ENCODE data around the gene BICRA. TPM values are rescaled to one million over a fixed set of nuclear protein-coding genes. Genes with fewer than 3 reads are reported as not detected.
"Not testable (repeated sequence)": the region's sequence is repeated elsewhere in the genome, so short reads cannot be mapped to it uniquely, and the experiment has no call there.

Gene BICRA
- total RNA-seq, 1 experiment from 2014 or later, result 24.4 TPM

DNA sequence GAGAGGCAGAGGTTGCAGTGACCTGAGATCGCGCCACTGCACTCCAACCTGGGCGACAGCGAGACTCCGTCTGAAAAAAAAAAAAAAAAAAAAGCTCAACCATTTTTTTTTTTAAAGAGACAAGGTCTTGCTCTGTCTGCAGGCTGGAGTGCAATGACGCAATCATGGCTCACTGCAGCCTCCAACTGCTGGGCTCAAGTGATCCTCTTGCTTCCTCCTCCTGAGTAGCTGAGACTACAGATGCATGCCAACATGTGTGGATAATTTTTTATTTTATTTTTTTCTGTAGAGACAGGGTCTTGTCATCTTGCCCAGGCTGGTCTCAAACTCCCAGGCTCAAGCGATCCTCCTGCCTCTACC lies 114.6 kb downstream of the BICRA start:
- intact Hi-C loops (cut with micrococcal nuclease; ENCODE audit: unreplicated experiment), result no loop called here
- TF ChIP-seq, protein P1, sequence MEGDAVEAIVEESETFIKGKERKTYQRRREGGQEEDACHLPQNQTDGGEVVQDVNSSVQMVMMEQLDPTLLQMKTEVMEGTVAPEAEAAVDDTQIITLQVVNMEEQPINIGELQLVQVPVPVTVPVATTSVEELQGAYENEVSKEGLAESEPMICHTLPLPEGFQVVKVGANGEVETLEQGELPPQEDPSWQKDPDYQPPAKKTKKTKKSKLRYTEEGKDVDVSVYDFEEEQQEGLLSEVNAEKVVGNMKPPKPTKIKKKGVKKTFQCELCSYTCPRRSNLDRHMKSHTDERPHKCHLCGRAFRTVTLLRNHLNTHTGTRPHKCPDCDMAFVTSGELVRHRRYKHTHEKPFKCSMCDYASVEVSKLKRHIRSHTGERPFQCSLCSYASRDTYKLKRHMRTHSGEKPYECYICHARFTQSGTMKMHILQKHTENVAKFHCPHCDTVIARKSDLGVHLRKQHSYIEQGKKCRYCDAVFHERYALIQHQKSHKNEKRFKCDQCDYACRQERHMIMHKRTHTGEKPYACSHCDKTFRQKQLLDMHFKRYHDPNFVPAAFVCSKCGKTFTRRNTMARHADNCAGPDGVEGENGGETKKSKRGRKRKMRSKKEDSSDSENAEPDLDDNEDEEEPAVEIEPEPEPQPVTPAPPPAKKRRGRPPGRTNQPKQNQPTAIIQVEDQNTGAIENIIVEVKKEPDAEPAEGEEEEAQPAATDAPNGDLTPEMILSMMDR (IDR thresholded peaks at IDR 0.05; ENCODE audit: unreplicated experiment), result no peak
- no peaks in the 10 kb centered on the region for H3K9me3 Mint-ChIP-seq (ENCODE audit: low read depth, unreplicated experiment)
- no peaks in the 10 kb centered on the region for H3K27me3 Mint-ChIP-seq (ENCODE audit: unreplicated experiment)
- CTCF ChIA-PET, result interaction anchor here (0.6 to 1.0 kb wide), 2 partner anchors 10 to 12 kb away, joined by 4 to 9 read pairs; partner anchors contain the start of gene EHD2
- BruUV-seq (replicated peaks), result no TSS peak
- H3K4me3 Mint-ChIP-seq (ENCODE audit: low read depth, unreplicated experiment), result no peak overlapping the region
- peaks cover 42% of the 10 kb centered on the region for H3K36me3 Mint-ChIP-seq (ENCODE audit: insufficient read depth, unreplicated experiment)
- peaks cover 22% of the 10 kb centered on the region for H3K4me1 Mint-ChIP-seq (ENCODE audit: low read depth, unreplicated experiment)
- peak; percentile 46 for DNase-seq
- no peak overlapping the region for H3K27ac Mint-ChIP-seq (ENCODE audit: unreplicated experiment)

DNA sequence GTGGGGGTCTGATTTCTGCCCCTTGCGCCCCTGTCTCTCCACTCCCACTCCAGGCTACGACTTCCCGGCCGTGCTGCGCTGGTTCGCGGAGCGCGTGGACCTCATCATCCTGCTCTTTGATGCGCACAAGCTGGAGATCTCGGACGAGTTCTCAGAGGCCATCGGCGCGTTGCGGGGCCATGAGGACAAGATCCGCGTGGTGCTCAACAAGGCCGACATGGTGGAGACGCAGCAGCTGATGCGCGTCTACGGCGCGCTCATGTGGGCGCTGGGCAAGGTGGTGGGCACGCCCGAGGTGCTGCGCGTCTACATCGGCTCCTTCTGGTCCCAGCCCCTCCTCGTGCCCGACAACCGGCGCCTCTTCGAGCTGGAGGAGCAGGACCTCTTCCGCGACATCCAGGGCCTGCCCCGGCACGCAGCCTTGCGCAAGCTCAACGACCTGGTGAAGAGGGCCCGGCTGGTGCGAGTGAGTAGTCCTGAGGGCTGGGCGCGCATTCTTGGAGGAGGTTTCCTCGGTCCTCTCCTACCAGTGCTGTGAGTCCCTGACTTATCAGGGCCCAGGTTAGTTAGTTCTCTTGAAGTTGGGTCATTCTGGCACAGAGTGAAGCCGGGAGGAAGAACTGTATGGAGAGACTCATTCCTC lies 116.9 kb downstream of the BICRA start:
- intact Hi-C loops (cut with micrococcal nuclease; ENCODE audit: unreplicated experiment), result no loop called here
- no TSS peak for BruUV-seq (replicated peaks)
- no peak overlapping the region for H3K4me3 Mint-ChIP-seq (ENCODE audit: low read depth, unreplicated experiment)
- H3K36me3 Mint-ChIP-seq (ENCODE audit: insufficient read depth, unreplicated experiment), result peaks cover 60% of the 10 kb centered on the region
- no peak for DNase-seq
- no peak overlapping the region for H3K27ac Mint-ChIP-seq (ENCODE audit: unreplicated experiment)
- TF ChIP-seq, protein P1 (IDR thresholded peaks at IDR 0.05; ENCODE audit: unreplicated experiment), result no peak
- H3K4me1 Mint-ChIP-seq (ENCODE audit: low read depth, unreplicated experiment), result peaks cover 45% of the 10 kb centered on the region
- CTCF ChIA-PET, result interaction anchor here (0.6 kb wide), 1 partner anchor 13 kb away, joined by 3 read pairs; no protein-coding TSS in a partner anchor
- H3K9me3 Mint-ChIP-seq (ENCODE audit: low read depth, unreplicated experiment), result no peaks in the 10 kb centered on the region
- H3K27me3 Mint-ChIP-seq (ENCODE audit: unreplicated experiment), result no peaks in the 10 kb centered on the region

DNA sequence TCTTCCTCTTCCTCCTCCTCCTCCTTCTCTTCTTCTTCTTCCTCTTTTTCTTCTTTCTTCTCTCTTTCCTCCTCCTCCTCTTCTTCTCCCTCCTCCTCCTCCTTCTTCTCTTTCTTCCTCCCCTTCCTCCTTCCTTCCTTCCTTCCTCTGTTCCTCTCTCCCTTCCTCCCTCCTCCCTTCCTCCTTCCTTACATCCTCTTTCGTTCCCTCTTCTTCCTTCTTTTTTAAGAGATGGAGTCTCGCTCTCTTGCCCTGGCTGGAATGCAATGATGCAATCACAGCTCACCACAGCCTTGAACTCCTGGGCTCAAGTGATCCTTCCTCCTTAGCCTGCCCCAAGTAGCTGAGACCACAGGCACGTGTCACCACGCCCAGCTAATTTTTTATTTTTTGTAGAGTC lies 117.5 kb downstream of the BICRA start:
- intact Hi-C loops (cut with micrococcal nuclease; ENCODE audit: unreplicated experiment), result no loop called here
- Mint-ChIP-seq H3K4me1 (ENCODE audit: low read depth, unreplicated experiment) (peaks cover 45% of the 10 kb centered on the region), H3K36me3 (ENCODE audit: insufficient read depth, unreplicated experiment) (peaks cover 62% of the 10 kb centered on the region), H3K9me3 (ENCODE audit: low read depth, unreplicated experiment) (no peaks in the 10 kb centered on the region), H3K27ac (ENCODE audit: unreplicated experiment) (no peak overlapping the region), H3K27me3 (ENCODE audit: unreplicated experiment) (no peaks in the 10 kb centered on the region), H3K4me3 (ENCODE audit: low read depth, unreplicated experiment) (no peak overlapping the region)
- BruUV-seq (replicated peaks), result no TSS peak
- CTCF ChIA-PET, result interaction anchor here (0.6 kb wide), 1 partner anchor 17 kb away, joined by 3 read pairs; no protein-coding TSS in a partner anchor
- no peak for DNase-seq
- TF ChIP-seq, protein P1 (IDR thresholded peaks at IDR 0.05; ENCODE audit: unreplicated experiment), result no peak

DNA sequence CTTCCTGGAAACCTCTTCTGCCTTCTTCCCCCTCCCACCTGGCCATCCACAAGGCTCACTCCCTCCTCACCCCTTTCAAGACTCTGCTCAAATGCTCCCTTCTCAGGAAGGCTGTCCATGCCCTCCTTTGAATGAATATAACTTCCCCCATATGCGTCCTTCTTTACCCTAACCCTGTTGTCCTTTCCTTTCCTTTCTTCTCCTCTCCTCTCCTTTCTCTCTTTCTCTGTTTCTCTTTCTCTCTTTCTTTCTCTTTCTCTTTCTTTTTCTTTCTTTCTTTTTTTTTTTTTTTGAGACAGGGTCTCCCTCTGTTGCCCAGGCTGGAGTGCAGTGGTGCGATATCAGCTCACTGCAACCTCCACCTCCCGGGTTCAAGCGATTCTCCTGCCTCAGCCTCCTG lies 119.4 kb downstream of the BICRA start:
- DNase-seq; H3K27me3 Mint-ChIP-seq (ENCODE audit: unreplicated experiment); CTCF ChIA-PET; BruUV-seq (replicated peaks); H3K9me3 Mint-ChIP-seq (ENCODE audit: low read depth, unreplicated experiment): not testable (repeated sequence)
- Mint-ChIP-seq H3K4me3 (ENCODE audit: low read depth, unreplicated experiment) (peak overlapping the region; percentile 85), H3K27ac (ENCODE audit: unreplicated experiment) (peak overlapping the region; percentile 96), H3K4me1 (ENCODE audit: low read depth, unreplicated experiment) (peaks cover 45% of the 10 kb centered on the region), H3K36me3 (ENCODE audit: insufficient read depth, unreplicated experiment) (peaks cover 62% of the 10 kb centered on the region)
- intact Hi-C loops (cut with micrococcal nuclease; ENCODE audit: unreplicated experiment), result loop anchor here (2.0 kb wide), 1 partner anchor 17 kb away; the partner anchor contains the start of gene NOP53

DNA sequence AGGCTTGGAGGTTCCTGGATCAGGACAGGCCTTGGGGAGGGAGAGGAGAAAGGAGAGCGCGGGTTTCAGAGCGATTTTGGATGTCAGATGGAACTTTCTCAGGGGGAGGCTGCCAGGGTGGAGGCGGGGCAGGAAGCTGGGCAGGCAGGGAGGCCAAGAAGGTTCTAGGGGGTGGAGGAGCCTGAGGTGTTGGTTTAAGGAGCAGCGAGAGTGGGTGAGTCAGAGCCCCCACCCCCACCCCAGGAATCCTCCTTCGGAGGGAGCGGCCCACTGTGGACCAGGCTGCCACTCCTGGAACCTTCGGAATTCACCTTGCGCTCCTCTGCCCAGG lies 120.5 kb downstream of the BICRA start:
- intact Hi-C loops (cut with micrococcal nuclease; ENCODE audit: unreplicated experiment), result loop anchor here (2.0 kb wide), 1 partner anchor 15 kb away; the partner anchor contains the start of gene NOP53
- BruUV-seq (replicated peaks), result no TSS peak
- peaks cover 62% of the 10 kb centered on the region for H3K36me3 Mint-ChIP-seq (ENCODE audit: insufficient read depth, unreplicated experiment)
- H3K4me3 Mint-ChIP-seq (ENCODE audit: low read depth, unreplicated experiment), result peak overlapping the region; percentile 85
- peaks cover 45% of the 10 kb centered on the region for H3K4me1 Mint-ChIP-seq (ENCODE audit: low read depth, unreplicated experiment)
- peak; percentile 92 for DNase-seq
- CTCF ChIA-PET, result interaction anchor here (1.4 to 1.9 kb wide), 3 partner anchors 14 to 16 kb away, joined by 3 to 16 read pairs (median 6); partner anchors contain the start of genes EHD2 and NOP53
- no peaks in the 10 kb centered on the region for H3K27me3 Mint-ChIP-seq (ENCODE audit: unreplicated experiment)
- peak overlapping the region; percentile 96 for H3K27ac Mint-ChIP-seq (ENCODE audit: unreplicated experiment)
- TF ChIP-seq, protein P1 (IDR thresholded peaks at IDR 0.05; ENCODE audit: unreplicated experiment), result no peak
- H3K9me3 Mint-ChIP-seq (ENCODE audit: low read depth, unreplicated experiment), result no peaks in the 10 kb centered on the region
